HG02973 (cell line): Measurements from ENCODE around the gene MDC1.
"Not testable (repeated sequence)": the region's sequence is repeated elsewhere in the genome, so short reads cannot be mapped to it uniquely, and the experiment has no call there.

Experiments used
- ATAC-seq: cut with Tn5 transposase; IDR thresholded peaks from one replicate; pipeline ENCODE4 v1.9.1; 2021; ENCODE audit warnings: moderate library complexity; ENCODE audit not compliant: unreplicated experiment

Gene MDC1

DNA sequence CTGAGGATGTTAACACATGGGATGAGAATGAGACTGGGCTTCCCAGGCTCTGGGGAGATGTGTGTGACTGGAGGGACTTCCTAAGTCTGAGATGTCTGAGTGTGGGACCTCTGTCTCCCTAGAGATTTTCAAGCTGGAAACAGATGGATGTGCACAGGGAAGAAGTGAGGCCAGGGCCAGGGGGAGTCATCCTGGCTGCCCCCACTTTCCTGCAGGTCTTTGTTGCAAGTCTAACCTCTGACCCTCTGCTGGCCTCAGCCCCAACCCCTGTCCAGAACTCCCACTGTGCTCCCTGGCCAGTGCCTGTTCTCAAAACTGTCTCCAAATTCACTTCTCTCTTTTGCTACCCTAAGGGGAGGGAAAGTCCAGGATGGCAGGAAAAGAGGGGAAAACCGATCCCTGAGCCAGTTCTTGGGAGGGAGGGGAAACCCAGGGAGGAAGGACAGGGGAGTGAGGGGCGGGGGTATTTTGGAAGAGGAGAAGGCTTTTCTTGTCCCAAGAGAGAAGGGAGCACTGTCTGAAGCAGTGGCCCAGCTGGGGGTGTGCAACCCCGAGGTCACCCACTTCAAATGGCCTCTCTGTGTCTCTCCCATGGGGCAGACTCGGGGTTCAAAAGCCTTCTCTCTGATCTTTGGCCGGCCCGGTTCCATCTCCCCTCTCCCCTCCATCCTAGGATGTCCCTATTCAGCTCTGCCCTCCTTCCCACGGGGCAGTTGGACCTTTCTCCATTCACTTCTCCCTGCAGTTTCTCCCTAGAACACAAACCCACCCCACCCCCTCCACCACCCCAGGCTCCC lies 33.7 kb downstream of the MDC1 start:
- no peak for ATAC-seq

DNA sequence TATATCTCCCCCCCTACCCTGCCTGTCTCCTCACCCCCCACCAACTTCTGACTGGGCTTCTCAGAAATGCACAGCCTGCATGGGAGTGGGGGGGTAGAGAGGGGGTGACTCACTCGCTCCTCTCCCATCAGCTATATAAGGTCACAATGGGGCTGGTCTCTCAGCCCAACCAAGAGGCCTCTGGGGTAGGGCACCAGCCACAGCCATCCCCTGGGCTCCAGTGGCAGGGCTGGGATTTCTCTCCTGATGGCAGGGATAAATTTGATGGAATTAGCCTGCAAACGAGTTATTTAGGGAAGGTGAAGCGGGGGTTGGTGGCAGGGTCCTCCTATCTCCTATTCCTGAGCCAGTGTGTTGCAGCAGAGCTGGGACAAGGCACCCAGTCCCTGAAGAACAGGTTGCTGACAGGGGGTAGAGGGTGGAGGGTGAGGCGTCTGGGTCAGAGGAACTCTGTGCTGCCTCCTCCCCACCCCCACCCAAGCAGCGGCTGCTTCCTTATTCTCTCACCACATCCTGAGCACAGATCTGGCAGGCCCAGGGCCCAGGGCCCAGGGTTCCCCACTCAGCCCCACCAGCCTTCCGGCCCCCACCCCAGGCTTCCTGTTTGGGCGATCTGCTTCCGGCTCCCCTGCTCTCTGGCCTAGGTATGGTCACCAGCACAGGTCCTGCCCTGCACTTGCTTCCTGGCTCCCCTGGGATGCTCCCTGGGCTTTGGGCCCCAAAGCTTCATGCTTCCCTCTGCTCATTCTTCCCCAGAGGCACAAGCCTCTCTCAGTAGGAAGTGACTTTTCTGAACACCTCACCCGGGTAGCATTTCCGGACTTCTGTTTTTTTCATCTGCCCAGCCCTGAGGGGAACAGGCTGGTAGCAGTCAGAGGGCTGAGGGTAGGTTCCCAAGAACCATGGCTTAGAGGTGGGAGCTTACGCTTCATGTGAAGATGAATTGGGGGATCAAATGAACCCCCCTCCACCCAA lies 34.7 kb downstream of the MDC1 start:
- peak; percentile 42 for ATAC-seq

DNA sequence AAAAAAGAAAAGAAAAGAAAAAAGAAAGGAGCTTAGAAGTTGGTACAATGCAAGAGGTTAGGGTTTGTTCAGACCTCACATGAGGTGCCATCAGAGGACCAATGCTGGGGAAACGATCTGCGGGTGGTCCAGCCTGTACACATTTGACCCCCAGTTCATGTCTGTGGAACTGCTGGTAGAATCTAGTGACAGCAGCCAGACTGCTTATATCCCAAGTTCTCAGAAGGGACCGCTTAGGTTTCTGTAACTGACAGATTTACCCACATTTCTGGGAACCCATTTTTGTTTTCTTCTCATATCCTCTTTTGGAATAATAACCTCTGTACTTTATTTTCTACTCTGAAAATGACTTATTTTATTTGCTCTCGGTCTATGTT lies 35.3 kb downstream of the MDC1 start:
- no peak for ATAC-seq

DNA sequence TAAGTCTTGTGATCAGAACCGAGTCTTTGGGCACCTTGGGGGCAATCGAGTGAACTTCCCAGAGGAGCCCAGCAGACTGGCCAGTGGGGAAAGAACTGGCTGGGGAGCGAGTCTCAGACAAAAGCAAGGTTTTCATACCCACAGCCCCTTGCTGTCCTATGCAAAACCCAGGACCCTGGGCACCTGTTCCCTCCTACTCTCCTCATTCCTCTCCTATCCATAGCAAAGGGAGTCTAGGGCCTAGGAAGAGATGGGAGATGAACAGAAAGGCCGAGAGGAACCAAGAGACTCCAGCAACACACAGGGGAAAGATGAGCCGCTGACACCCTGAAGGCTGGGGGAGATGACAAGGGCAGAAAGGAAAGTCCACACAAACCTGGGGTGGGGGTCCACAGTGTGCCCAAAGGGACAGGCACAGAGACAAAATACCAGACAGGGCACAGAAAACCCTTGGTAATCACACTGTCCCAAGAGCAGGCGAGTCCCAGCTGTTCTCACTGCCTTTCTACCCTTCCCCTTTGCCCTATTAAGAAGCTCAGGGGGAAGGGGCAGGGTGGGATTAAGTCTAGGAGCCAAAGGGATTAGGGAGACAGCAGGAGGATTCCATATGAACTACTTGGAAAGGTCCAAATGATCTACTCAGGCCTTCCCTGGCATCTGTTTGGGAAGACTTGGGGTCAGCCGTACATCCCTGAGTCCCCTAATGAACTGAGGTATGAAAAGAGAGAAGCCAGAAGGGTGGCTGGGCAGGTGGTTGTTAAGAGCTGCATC lies 37.1 kb downstream of the MDC1 start:
- no peak for ATAC-seq

DNA sequence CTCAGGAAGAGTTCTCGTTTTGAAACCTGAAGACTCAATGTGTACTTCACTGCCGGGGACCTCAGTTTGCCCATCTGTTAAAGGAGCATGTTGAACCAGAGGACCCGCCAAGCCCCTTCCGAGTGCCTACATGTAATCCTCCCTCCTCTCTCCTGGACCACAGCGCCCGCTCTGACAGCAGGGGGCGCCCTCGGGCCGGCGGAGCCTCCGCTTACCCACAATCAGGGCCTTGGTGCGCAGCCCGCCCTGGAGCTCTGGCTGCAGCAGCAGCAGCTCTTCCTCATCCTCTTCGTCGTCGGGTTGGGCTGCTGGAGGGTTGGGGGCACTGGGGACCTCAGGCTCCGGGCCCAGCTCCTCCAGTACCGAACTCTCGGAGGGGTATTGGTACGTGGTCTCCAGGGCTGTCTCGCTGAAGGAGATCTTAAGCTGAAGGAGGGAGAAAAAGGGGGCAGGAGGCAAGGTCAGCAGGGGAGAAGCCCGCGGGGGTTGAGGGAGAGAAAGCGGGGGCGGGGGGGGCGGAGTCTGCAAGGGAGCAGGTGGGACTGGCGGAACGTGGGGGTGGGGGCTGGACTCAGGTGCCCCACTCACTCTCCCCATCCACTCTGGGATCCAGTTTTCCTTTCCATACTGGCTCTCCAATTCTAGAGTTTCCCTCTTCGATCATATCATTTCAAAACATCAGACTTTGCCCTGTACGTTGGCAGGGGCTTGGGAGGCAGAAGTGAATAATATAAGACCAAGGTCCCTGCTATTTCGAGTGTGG lies 37.9 kb downstream of the MDC1 start:
- ATAC-seq = no peak

DNA sequence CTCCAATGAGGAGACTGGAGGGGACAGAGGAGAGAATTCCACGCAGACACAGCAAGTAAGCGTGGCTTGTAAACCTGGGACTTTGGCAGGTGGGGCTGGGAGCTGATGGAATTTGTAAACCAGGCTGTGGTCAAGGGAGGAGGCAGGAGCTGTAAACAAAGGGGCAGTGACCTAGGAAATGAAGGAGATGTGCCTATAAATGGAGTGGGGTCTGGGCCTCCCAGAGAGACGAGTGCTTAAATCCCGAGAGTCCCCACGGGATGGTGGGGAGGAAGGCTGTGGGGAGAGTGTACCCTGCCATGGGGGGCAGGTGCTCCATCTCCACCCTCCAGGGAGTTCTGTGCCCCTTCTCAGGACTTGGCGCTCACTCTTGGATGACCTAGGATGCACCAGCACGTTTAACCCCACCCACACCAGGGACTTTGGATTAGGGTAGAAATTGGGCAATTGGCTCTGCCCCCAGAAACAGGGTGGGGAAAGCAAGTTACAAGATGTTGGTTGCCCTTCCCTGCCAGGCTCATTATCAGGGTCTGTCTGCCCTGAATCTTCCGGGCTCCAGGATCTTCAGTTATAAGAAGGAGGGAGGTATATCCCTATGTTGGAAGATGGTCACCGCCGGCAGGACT lies 40.3 kb downstream of the MDC1 start:
- ATAC-seq = no peak

DNA sequence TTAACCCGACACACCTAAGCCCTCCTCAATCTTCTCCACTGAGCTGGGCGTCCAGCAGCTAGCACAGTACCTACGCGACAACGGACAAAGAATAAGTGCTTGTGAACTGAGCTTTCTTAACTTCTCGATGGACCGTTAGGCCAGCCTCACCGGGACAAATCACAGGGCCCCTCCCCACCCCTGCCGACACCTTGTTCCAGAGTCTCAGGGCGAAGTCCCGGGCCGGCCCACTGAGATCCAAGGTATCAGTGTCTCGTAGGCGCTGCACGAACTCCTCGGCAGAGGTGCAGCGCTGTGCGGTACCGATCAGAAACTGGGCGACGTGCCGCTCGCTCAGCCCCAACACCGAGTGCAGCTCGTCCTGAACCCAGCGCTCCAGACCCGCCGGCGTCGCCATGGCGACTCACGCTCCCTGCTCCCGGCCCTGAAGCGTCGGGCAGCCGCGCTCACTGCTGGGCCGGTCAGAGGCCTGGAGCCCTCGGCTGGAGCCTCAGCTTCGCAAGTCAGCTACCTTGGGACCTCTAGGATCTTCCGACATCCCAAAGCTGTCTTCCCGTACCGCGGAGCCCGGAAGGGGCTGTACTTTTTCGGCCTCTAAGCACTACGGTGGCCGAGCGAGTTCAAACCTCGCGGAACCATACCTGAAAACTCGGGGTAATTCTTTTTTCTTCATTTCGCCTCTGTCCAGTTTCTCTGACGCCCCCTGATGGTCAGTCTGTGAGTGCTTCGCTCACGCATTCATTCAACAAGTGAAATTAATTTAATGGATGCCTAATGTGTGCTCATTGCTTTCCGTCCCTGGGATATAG lies 44.4 kb downstream of the MDC1 start, which contains the start of gene DHX16:
Gene DHX16, minus strand, starts transcription at position 562 of the 809 bp plus-strand sequence. Its CDS starts 165 bp downstream, at position 397.
- ATAC-seq = peak; percentile 52

DNA sequence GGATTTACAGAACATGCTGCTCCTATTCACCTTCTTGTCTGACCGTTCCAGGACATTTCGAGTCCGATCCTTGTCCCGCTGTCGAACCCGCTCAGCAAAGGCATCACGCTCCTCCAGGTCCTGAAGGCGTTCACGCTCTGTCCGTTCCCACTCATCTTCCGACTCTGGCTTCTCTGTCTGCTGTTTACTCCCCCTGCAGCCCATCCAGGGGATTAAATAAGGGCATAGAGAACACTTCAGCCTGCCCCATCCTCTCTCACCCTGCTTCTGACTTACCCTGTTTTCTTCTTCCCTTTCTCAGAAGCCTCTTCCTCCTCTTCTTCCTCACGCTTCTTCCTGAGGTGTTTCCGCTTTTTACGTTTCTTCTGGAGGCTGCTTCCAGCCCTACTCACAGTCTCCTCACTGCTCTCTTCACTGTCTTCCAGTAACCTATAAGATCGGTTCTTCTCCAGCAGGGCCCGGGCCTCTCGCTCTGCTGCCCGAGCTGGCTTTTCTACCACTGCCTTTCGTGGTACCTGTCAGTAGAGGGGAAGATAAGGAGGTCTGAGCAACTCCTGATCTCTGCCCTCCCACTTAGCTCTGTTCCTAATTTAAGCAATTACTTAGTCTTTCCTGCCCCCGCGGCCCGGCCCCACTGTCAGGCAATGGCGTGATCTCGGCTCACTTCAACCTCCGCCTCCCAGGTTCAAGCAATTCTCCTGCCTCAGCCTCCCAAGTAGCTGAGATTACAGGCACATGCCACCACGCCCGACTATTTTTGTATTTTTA lies 46.1 kb downstream of the MDC1 start:
- no peak for ATAC-seq

DNA sequence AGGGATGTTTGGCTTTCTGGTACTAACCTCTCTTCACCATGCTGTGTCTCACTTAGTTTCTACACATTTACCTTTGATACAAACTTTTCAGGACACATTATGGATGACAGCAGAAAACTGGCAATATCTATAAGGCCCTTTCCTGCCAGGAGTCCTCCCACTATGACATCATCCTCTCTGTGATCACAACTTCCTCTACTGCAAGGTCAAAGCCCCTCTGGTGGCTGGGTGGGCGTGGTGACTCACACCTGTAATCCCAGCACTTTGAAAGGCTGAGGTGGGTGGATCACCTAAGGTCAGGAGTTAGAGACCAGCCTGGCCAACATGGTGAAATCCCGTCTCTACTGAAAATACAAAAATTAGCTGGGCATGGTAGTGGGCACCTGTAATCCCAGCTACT lies 50.8 kb downstream of the MDC1 start:
- ATAC-seq = not testable (repeated sequence)

DNA sequence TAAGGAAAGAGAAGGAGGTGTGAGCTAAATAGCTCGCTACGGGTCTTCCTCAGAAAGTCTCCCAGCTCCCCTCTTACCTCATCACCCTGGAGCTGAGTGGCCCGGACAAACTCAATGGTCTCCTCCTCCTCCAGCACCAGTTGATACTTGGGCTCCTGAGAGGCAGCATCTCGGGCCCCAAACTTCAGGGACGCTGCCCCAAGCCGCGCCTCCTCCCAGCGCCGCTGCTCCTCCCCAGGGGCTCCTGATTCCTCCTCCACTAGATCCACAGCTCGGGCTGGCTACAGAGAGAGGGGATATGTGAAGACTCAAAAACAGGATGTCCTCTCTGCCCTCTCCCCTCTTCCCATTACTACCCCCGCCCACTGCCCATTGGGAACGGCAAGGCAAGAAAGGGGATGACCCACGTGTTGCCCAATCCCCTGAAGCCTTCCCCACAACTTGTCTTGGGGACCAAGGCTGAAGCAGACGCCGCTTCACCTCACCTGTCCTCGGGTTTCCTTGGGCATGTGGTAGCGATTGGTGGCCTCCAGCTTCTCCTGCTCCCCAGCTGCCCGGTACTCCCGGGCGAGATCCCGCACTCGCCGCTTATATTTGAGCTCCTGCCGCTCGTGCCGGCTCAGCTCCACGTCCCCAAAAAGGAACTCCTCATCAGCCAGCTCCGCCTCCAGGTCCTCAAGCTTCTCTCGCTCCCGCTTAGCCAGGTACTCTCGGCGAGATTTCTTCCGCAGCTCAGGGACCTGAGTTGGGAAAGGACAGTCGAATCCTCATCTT lies 51.9 kb downstream of the MDC1 start:
- ATAC-seq = no peak

DNA sequence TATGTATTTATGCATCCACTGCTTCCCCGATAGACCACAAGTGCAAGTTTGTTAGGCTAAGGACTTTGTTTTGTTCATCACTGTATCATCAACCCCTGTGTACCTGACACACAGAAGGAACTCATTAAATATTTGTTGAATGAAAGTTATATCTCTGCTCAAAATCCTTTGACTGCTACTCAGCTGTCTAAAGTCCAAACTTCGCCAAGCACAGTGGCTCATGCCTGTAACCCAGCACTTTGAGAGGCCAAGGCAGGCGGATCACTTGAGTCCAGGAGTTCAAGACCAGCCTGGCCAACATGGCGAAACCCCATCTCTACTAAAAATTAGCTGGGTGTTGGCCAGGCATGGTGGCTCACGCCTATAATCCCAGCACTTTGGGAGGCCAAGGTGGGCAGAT lies 59.2 kb downstream of the MDC1 start:
- ATAC-seq = not testable (repeated sequence)

DNA sequence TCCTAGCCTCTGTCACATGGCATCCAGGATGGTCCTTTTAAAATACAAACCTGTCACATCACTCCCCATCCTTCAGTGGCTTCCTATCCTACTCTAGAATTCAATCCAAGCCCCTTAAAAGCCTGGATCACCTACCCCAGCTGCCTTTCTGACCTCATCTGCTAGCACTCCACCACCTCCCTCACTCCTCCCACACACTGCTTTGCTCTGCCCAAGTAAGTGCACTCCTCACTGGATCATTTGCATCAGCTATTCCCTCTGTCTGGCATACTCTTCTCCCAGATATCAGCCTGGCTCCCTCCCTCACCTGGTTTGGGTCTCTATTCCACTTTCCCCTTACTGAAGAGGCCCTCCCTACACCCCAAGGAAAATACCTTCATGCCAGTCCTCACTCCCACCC lies 59.6 kb downstream of the MDC1 start:
- ATAC-seq = no peak

DNA sequence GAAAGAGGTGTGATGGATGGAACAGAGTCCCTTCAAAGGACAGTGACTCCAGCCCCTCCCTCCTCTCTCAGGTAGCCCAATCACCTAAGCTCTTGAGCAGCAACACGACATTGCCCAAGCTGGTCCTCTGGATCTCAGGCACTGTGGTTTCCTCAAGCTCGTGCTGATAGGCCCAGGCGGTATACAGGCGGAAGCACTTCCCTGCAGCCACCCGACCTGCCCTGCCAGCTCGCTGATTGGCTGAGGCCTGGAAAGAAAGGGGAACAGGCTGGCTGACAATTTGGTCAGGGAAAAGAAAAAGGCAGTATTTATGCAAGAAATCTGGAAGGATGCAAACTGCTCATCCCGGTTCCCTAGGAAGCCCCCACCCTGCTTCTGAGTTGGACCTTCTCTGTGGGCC lies 60.6 kb downstream of the MDC1 start:
- no peak for ATAC-seq

DNA sequence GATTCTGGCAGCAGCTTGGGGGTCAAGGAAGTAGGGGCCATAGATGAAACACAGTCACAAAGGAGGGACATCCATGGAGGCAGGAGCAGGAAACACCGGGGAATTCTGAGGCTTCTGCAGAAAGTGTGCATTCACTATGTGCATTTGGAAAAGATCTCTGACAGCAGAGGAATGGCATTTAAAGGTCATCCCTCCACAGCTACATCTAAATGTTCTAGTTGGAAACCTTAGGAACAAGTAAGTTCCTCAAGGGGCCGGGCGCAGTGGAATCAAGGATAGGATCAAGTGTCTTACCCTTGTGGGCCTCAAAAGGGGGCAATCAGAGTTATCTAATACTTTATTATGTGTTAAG lies 61.4 kb downstream of the MDC1 start:
- ATAC-seq = no peak

DNA sequence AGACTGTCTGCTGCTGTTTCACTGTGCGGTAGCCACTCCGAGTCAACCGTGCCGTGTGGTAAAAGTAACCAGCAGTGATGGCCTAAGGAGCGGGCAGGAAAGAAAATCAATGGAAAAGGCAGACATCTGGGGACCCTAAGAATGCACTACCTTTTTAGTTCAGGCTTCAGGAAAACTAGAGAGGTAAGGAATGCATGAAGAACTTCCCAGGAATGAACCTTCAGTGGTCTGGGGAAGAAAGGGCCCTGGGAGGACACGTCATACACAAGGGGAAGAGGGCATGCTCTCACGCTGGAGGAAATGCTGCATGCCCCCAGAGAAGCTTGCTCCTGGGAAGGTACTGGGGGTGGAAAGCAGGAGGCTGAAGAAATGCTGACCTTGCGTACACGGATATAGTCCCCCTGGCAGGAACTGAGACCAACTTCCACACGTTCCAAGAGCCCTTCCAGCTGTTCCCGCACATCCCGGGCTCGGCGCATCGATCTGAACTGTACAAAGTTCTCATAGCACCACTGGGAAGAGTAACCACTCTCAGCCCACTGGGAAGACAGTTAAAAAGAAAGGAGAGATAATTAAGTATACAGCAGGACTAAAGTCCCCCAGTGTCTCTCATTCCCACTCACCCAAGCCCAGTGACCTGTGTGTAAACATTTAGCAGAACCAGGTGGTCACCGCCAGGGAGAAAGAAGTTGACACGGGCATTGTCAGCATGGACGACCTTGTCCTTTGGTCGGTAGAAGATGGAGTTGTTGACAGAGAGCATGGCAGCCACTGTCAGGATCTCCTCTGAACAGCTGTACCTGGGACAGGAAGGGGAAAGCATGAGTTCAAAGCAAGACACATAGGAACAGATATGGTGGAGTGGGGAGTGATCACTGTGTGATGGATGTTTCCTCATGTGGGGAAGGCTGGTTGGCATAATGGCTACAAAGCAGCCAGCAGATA lies 62.0 kb downstream of the MDC1 start:
- ATAC-seq = no peak

DNA sequence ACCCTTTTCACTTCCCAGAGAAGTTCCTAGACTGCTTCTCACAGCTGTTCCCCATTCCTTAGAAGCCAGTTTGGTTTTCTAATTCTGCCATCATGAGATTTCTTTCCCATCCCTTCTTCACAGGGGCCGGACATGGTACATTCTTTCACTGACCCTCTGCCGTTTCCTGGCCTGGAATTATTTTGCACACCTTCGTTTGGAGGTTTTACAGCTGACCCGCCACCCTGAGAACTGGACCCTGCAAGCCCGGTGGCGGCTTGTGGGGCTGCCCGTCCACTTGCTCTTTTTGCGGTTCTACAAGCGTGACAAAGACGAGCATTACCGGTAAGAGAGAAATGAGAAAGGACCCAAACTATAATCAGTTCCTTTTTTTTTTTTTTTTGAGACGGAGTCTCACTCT lies 65.9 kb downstream of the MDC1 start:
- ATAC-seq = no peak
